Effector CD4-positive, alpha-beta T cell (primary cell): ENCODE results near the gene EDC4.
"Not testable (repeated sequence)": the region's sequence is repeated elsewhere in the genome, so short reads cannot be mapped to it uniquely, and the experiment has no call there.

Experiments used
- DNase-seq: peaks from one replicate; pipeline ENCODE4 v3.0.0-alpha.2; 2020
- total RNA-seq: gene quantifications from one replicate; lab custom pipeline; 2026; lab: John Stamatoyannopoulos, UW

The EDC4 gene
- 98.3 reads per million, percentile 82 among the genes with 10 or more reads in this experiment for total RNA-seq

GRCh38 chr16:67872631-67873434 is at the start of gene EDC4:
Gene EDC4 (plus strand): TSS chr16:67873052. CDS start chr16:67873262, 210 bp downstream.
- DNase-seq = peak; percentile 83

GRCh38 chr16:67825119-67825518 is 47.7 kb upstream of the EDC4 start:
- no peak for DNase-seq

GRCh38 chr16:67825906-67826305 is 46.9 kb upstream of the EDC4 start:
- DNase-seq = no peak

GRCh38 chr16:67828651-67829050 is 44.2 kb upstream of the EDC4 start:
- no peak for DNase-seq

- DNase-seq = no peak
Observed at GRCh38 chr16:67833030-67833414, 39.8 kb upstream of the EDC4 start.

GRCh38 chr16:67833415-67834241 is 39.2 kb upstream of the EDC4 start:
- peak; percentile 91 for DNase-seq

GRCh38 chr16:67834242-67834614 is 38.6 kb upstream of the EDC4 start:
- no peak for DNase-seq

- not testable (repeated sequence) for DNase-seq
Observed at GRCh38 chr16:67837190-67837589, 35.7 kb upstream of the EDC4 start.

- no peak for DNase-seq
Observed at GRCh38 chr16:67837811-67838210, 35.0 kb upstream of the EDC4 start.

GRCh38 chr16:67841198-67841815 is 31.5 kb upstream of the EDC4 start:
- DNase-seq = no peak

- DNase-seq = peak; percentile 93
Observed at GRCh38 chr16:67841816-67842508, 30.9 kb upstream of the EDC4 start, which contains the start of gene THAP11. Gene THAP11 (plus strand): TSS chr16:67842320. CDS start chr16:67842555, 235 bp downstream.

GRCh38 chr16:67842509-67843342 is 30.1 kb upstream of the EDC4 start:
- peak; percentile 63 for DNase-seq

- no peak for DNase-seq
Observed at GRCh38 chr16:67843343-67843765, 29.5 kb upstream of the EDC4 start.

GRCh38 chr16:67844497-67844896 is 28.4 kb upstream of the EDC4 start:
- DNase-seq = no peak

GRCh38 chr16:67845291-67846062 is 27.4 kb upstream of the EDC4 start:
- DNase-seq = no peak

- no peak for DNase-seq
Observed at GRCh38 chr16:67846063-67846319, 26.9 kb upstream of the EDC4 start.

- DNase-seq = peak; percentile 96
Observed at GRCh38 chr16:67846320-67847063, 26.4 kb upstream of the EDC4 start, which contains the start of gene NUTF2. Gene NUTF2 (plus strand): TSS chr16:67846933. CDS start chr16:67865131, 18,198 bp downstream.

GRCh38 chr16:67847064-67847861 is 25.6 kb upstream of the EDC4 start, which contains the start of gene CENPT:
Gene CENPT (minus strand): TSS chr16:67847693. CDS start chr16:67833859, 13,834 bp downstream.
- DNase-seq = no peak

GRCh38 chr16:67848118-67848517 is 24.7 kb upstream of the EDC4 start:
- DNase-seq = no peak
